Stomach smooth muscle (tissue), 2 donors: ENCODE data around the gene IFT74.

ENCODE experiments used
- H3K27ac ChIP-seq: one replicate; pipeline ENCODE4 v1.7.0; 2013; ENCODE audit warnings: mild to moderate bottlenecking, low read length, inconsistent platforms
- H3K27me3 ChIP-seq, 2 donors: one replicate each; pipeline ENCODE4 v1.7.0; 2013; ENCODE audit warnings: low read length in 2 of 2; ENCODE audit not compliant: insufficient read depth in 2 of 2, control insufficient read depth in 1 of 2
- H3K36me3 ChIP-seq, 2 donors: one replicate each; pipeline ENCODE4 v1.7.0; 2013; ENCODE audit warnings: low read length in 2 of 2; ENCODE audit not compliant: control insufficient read depth in 2 of 2, insufficient read depth in 2 of 2
- H3K4me1 ChIP-seq: one replicate; pipeline ENCODE4 v1.7.0; 2013; ENCODE audit warnings: low read length; ENCODE audit not compliant: control insufficient read depth, insufficient read depth
- H3K4me3 ChIP-seq, 2 donors: one replicate each; pipeline ENCODE4 v1.7.0; 2013; ENCODE audit warnings: low read length in 2 of 2
- H3K9ac ChIP-seq, 2 donors: one replicate each; pipeline ENCODE4 v1.7.0; 2013; ENCODE audit warnings: low read length in 2 of 2, mild to moderate bottlenecking in 1 of 2
- H3K9me3 ChIP-seq, 2 donors: one replicate each; pipeline ENCODE4 v1.7.0; 2013; ENCODE audit warnings: low read length in 2 of 2; ENCODE audit not compliant: control insufficient read depth in 2 of 2
- donor health status: healthy.
- donor health status: Pancreatic carcinoma.

The IFT74 gene

GRCh38 chr9:26946753-26947727 lies 9.2 kb upstream of the IFT74 start, which contains the start of gene PLAA:
PLAA (minus strand) TSS chr9:26947242; CDS start chr9:26947045, 197 bp downstream.
- peak within 1 kb of the TSS; percentile 96 to 99 for H3K9ac ChIP-seq
- H3K27me3 ChIP-seq, result no peaks in the 10 kb centered on the region
- peak within 1 kb of the TSS; percentile 96 for H3K27ac ChIP-seq
- H3K4me3 ChIP-seq, result peak within 1 kb of the TSS; percentile 93 to 95
- H3K4me1 ChIP-seq, result peaks cover 10% of the 10 kb centered on the region
- H3K36me3 ChIP-seq, result peaks cover 0 to 5% of the 10 kb centered on the region in 2 donors
- H3K9me3 ChIP-seq, result no peaks in the 10 kb centered on the region

- peaks cover 10% of the 10 kb centered on the region for H3K4me1 ChIP-seq
- H3K4me3 ChIP-seq, result peak overlapping the region; percentile 93 to 95
- H3K27ac ChIP-seq, result peak overlapping the region; percentile 96
- H3K27me3 ChIP-seq, result no peaks in the 10 kb centered on the region
- peak overlapping the region; percentile 96 to 99 for H3K9ac ChIP-seq
- no peaks in the 10 kb centered on the region for H3K9me3 ChIP-seq
- H3K36me3 ChIP-seq, result peaks cover 0 to 5% of the 10 kb centered on the region in 2 donors
Measured at GRCh38 chr9:26947736-26948135, 8.5 kb upstream of the IFT74 start.

- H3K4me3 ChIP-seq, result no peak overlapping the region
- H3K4me1 ChIP-seq, result peaks cover 10% of the 10 kb centered on the region
- H3K36me3 ChIP-seq, result no peaks in the 10 kb centered on the region
Measured at GRCh38 chr9:26949637-26950069, 6.6 kb upstream of the IFT74 start.

GRCh38 chr9:26950521-26950920 lies 5.7 kb upstream of the IFT74 start:
- H3K27ac ChIP-seq, result no peak overlapping the region
- no peaks in the 10 kb centered on the region for H3K27me3 ChIP-seq
- peaks cover 9% of the 10 kb centered on the region for H3K4me1 ChIP-seq
- H3K9ac ChIP-seq, result no peak overlapping the region
- no peaks in the 10 kb centered on the region for H3K36me3 ChIP-seq
- H3K9me3 ChIP-seq, result no peaks in the 10 kb centered on the region
- H3K4me3 ChIP-seq, result no peak overlapping the region

More at GRCh38 chr9:26949637-26950069, 6.6 kb upstream of the IFT74 start:
- Histone ChIP-seq H3K9me3 (no peaks in the 10 kb centered on the region), H3K9ac (no peak overlapping the region), H3K27me3 (no peaks in the 10 kb centered on the region), H3K27ac (no peak overlapping the region)

GRCh38 chr9:26951794-26952193 lies 4.4 kb upstream of the IFT74 start:
- Histone ChIP-seq H3K4me3 (no peak overlapping the region), H3K27ac (no peak overlapping the region), H3K27me3 (no peaks in the 10 kb centered on the region), H3K9me3 (no peaks in the 10 kb centered on the region), H3K4me1 (peaks cover 4% of the 10 kb centered on the region), H3K9ac (no peak overlapping the region), H3K36me3 (no peaks in the 10 kb centered on the region)

GRCh38 chr9:26954050-26954508 lies 2.1 kb upstream of the IFT74 start:
- Histone ChIP-seq H3K27ac (no peak overlapping the region), H3K9me3 (no peaks in the 10 kb centered on the region), H3K9ac (no peak overlapping the region), H3K36me3 (no peaks in the 10 kb centered on the region), H3K4me3 (no peak overlapping the region), H3K4me1 (no peaks in the 10 kb centered on the region), H3K27me3 (no peaks in the 10 kb centered on the region)

- Histone ChIP-seq H3K27ac (peak overlapping the region; percentile 87), H3K36me3 (no peaks in the 10 kb centered on the region), H3K4me1 (no peaks in the 10 kb centered on the region), H3K4me3 (peak overlapping the region; percentile 79 to 84), H3K9me3 (no peaks in the 10 kb centered on the region), H3K27me3 (no peaks in the 10 kb centered on the region), H3K9ac (peak overlapping the region; percentile 91 to 96)
Measured at GRCh38 chr9:26955222-26955903, 849 bp upstream of the IFT74 start.

GRCh38 chr9:26956860-26957233 lies 635 bp downstream of the IFT74 start:
- no peaks in the 10 kb centered on the region for H3K27me3 ChIP-seq
- H3K4me1 ChIP-seq, result no peaks in the 10 kb centered on the region
- H3K9me3 ChIP-seq, result no peaks in the 10 kb centered on the region
- H3K27ac ChIP-seq, result peak overlapping the region; percentile 87
- H3K36me3 ChIP-seq, result no peaks in the 10 kb centered on the region
- H3K9ac ChIP-seq, result peak overlapping the region; percentile 91 to 96
- peak overlapping the region; percentile 79 to 84 for H3K4me3 ChIP-seq

- Histone ChIP-seq H3K4me3 (no peak overlapping the region), H3K9ac (no peak overlapping the region), H3K27ac (no peak overlapping the region), H3K36me3 (no peaks in the 10 kb centered on the region), H3K9me3 (no peaks in the 10 kb centered on the region), H3K4me1 (no peaks in the 10 kb centered on the region), H3K27me3 (no peaks in the 10 kb centered on the region)
Measured at GRCh38 chr9:26971721-26972120, 15.5 kb downstream of the IFT74 start.

GRCh38 chr9:26973989-26974388 lies 17.8 kb downstream of the IFT74 start:
- H3K36me3 ChIP-seq, result no peaks in the 10 kb centered on the region

More at GRCh38 chr9:26973989-26974388, 17.8 kb downstream of the IFT74 start:
- H3K9me3 ChIP-seq, result no peaks in the 10 kb centered on the region
- H3K4me3 ChIP-seq, result no peak overlapping the region
- no peaks in the 10 kb centered on the region for H3K27me3 ChIP-seq
- H3K9ac ChIP-seq, result no peak overlapping the region
- H3K27ac ChIP-seq, result no peak overlapping the region
- H3K4me1 ChIP-seq, result no peaks in the 10 kb centered on the region
